ENCODE measurements around the gene MBP. TPM values are rescaled to one million over a fixed set of nuclear protein-coding genes. Genes with fewer than 3 reads are reported as not detected.

MBP gene
- total RNA-seq, 2 experiments from 2014 or later = 13.5 to 28.9 TPM

DNA sequence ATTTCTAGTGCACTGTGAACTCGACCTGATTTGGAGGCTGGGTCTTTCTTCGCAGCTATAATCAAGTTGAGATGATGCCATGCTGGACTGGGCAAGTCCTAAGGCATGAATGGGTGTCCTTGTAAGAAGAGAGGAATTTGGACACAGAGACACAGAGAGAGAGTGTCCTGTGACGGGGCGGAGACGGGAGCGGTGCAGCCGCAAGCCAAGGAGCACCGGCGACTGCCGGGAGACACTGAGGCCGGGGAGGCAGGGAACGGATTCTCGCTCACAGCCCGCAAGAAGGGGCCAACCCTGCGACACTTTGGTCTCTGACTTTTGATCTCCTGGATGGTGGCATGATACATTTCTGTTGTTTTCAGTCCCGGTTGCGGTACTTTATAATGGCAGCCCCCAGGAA, 22.4 kb upstream of the MBP start:
- H3K9me3 ChIP-seq (ENCODE audit: low read length) = no peaks in the 10 kb centered on the region
- ChIA-PET CTCF (ENCODE audit: unreplicated experiment) (no interaction called here), POLR2A (interaction anchor here (0.6 kb wide), 1 partner anchor 23 kb away, joined by 3 read pairs; no protein-coding TSS in a partner anchor)
- BruUV-seq (replicated peaks) = no TSS peak
- H3K4me1 ChIP-seq (ENCODE audit: insufficient read depth, low read length, poor library complexity, severe bottlenecking) = peaks cover 23% of the 10 kb centered on the region
- no peaks in the 10 kb centered on the region for H4K20me1 ChIP-seq (ENCODE audit: insufficient read depth, low read length)
- TF ChIP-seq EZH2phosphoT487 (IDR thresholded peaks at IDR 0.05; ENCODE audit: borderline replicate concordance, low read depth, low read length) = no peak
- TF ChIP-seq, protein P1, sequence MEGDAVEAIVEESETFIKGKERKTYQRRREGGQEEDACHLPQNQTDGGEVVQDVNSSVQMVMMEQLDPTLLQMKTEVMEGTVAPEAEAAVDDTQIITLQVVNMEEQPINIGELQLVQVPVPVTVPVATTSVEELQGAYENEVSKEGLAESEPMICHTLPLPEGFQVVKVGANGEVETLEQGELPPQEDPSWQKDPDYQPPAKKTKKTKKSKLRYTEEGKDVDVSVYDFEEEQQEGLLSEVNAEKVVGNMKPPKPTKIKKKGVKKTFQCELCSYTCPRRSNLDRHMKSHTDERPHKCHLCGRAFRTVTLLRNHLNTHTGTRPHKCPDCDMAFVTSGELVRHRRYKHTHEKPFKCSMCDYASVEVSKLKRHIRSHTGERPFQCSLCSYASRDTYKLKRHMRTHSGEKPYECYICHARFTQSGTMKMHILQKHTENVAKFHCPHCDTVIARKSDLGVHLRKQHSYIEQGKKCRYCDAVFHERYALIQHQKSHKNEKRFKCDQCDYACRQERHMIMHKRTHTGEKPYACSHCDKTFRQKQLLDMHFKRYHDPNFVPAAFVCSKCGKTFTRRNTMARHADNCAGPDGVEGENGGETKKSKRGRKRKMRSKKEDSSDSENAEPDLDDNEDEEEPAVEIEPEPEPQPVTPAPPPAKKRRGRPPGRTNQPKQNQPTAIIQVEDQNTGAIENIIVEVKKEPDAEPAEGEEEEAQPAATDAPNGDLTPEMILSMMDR (conservative IDR thresholded peaks at IDR 0.05; ENCODE audit: low read length) = no peak
- H3K4me3 ChIP-seq (ENCODE audit: low read depth, low read length, poor library complexity, severe bottlenecking) = no peak overlapping the region
- intact Hi-C loops (cut with micrococcal nuclease; ENCODE audit: unreplicated experiment) = no loop called here
- no peaks in the 10 kb centered on the region for H3K79me2 ChIP-seq (ENCODE audit: insufficient read depth, low read depth, low read length)
- H2AFZ ChIP-seq (ENCODE audit: low read length) = no peak overlapping the region
- no peaks in the 10 kb centered on the region for H3K36me3 ChIP-seq (ENCODE audit: insufficient read depth, low read length)
- H3K9me2 ChIP-seq (ENCODE audit: insufficient read depth, low read length) = no peaks in the 10 kb centered on the region
- DNase-seq (ENCODE audit: low spot score) = no peak
- H3K27ac ChIP-seq (ENCODE audit: low read depth, low read length, poor library complexity, severe bottlenecking) = no peak overlapping the region
- H3K4me2 ChIP-seq (ENCODE audit: low read length) = no peak overlapping the region

DNA sequence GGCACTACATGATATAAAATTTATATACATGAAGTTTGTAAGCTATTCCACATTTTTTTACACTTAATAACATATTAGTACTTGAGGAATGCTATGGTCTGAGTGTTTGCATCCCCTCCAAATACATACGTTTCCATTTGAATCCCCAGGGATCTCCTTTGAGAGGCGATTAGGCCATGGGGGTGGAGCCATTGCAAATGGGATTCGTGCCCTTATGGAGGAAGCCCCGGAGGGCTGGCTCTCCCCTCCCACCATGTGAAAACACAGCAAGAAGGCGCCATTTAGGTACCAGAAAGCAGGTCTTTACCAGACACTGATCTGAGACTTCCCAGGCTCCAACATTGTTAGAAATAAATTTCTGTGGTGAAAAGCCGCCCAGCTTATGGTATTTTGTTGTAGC, 20.8 kb upstream of the MBP start:
- H3K4me2 ChIP-seq (ENCODE audit: low read length) = no peak overlapping the region
- H3K79me2 ChIP-seq (ENCODE audit: insufficient read depth, low read depth, low read length) = no peaks in the 10 kb centered on the region
- no peaks in the 10 kb centered on the region for H3K9me2 ChIP-seq (ENCODE audit: insufficient read depth, low read length)
- no peak overlapping the region for H3K4me3 ChIP-seq (ENCODE audit: low read depth, low read length, poor library complexity, severe bottlenecking)
- H4K20me1 ChIP-seq (ENCODE audit: insufficient read depth, low read length) = no peaks in the 10 kb centered on the region
- TF ChIP-seq EZH2phosphoT487 (IDR thresholded peaks at IDR 0.05; ENCODE audit: borderline replicate concordance, low read depth, low read length) = no peak
- TF ChIP-seq, protein P1 (conservative IDR thresholded peaks at IDR 0.05; ENCODE audit: low read length) = no peak
- ChIA-PET POLR2A (interaction anchor here (0.6 kb wide), 1 partner anchor 405 kb away, joined by 4 read pairs; no protein-coding TSS in a partner anchor), CTCF (ENCODE audit: unreplicated experiment) (no interaction called here)
- H2AFZ ChIP-seq (ENCODE audit: low read length) = no peak overlapping the region
- peaks cover 23% of the 10 kb centered on the region for H3K4me1 ChIP-seq (ENCODE audit: insufficient read depth, low read length, poor library complexity, severe bottlenecking)
- H3K9me3 ChIP-seq (ENCODE audit: low read length) = no peaks in the 10 kb centered on the region
- no peaks in the 10 kb centered on the region for H3K36me3 ChIP-seq (ENCODE audit: insufficient read depth, low read length)
- DNase-seq (ENCODE audit: low spot score) = no peak
- H3K27ac ChIP-seq (ENCODE audit: low read depth, low read length, poor library complexity, severe bottlenecking) = no peak overlapping the region
- intact Hi-C loops (cut with micrococcal nuclease; ENCODE audit: unreplicated experiment) = no loop called here
- no TSS peak for BruUV-seq (replicated peaks)

DNA sequence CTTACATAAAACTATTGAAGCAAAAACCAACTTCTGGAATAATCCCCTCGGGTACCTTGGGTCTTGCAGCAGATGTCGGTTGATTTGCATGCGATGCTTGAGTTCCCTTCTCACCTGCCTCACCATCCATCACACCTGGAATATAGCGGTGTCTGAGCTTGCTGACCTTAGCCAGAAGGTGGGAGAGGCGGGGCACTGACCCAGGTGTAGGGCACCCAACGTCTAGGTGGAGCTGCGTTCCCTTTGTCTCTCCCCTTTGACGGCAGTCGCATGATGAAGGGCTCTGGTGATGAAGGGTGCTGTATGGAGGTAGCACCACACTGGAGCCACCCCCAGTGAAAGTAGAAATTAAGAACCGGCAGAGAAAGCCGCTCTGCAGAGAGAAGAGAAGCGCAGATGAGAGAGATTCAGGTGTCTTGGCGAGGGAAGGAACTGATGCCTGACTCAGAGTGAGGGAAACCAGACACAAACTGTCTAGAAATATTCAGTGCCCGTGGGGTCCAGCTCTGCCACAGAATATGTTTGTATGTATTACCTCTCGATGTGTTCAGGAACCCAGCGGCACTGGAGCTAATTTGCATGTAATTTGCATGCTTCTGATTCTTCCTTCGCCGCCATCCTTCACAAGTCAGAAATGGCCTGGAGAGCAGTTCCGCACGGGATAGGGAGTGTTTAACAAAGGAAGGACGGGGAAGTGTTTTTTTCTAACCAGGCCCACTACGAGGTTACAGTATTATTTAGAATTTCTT, 19.4 kb upstream of the MBP start:
- ChIA-PET CTCF (ENCODE audit: unreplicated experiment) (no interaction called here), POLR2A (no interaction called here)
- H3K4me3 ChIP-seq (ENCODE audit: low read depth, low read length, poor library complexity, severe bottlenecking) = peak overlapping the region; percentile 52
- H3K4me1 ChIP-seq (ENCODE audit: insufficient read depth, low read length, poor library complexity, severe bottlenecking) = peaks cover 23% of the 10 kb centered on the region
- H3K9me2 ChIP-seq (ENCODE audit: insufficient read depth, low read length) = no peaks in the 10 kb centered on the region
- peak; percentile 41 for DNase-seq (ENCODE audit: low spot score)
- H3K9me3 ChIP-seq (ENCODE audit: low read length) = no peaks in the 10 kb centered on the region
- BruUV-seq (replicated peaks) = no TSS peak
- no peaks in the 10 kb centered on the region for H3K36me3 ChIP-seq (ENCODE audit: insufficient read depth, low read length)
- no peaks in the 10 kb centered on the region for H3K79me2 ChIP-seq (ENCODE audit: insufficient read depth, low read depth, low read length)
- no peak for TF ChIP-seq EZH2phosphoT487 (IDR thresholded peaks at IDR 0.05; ENCODE audit: borderline replicate concordance, low read depth, low read length)
- TF ChIP-seq, protein P1 (conservative IDR thresholded peaks at IDR 0.05; ENCODE audit: low read length) = no peak
- H2AFZ ChIP-seq (ENCODE audit: low read length) = peak overlapping the region; percentile 36; the same call in 1 of the 2 replicates
- H3K27ac ChIP-seq (ENCODE audit: low read depth, low read length, poor library complexity, severe bottlenecking) = no peak overlapping the region
- H3K4me2 ChIP-seq (ENCODE audit: low read length) = peak overlapping the region; percentile 72
- no peaks in the 10 kb centered on the region for H4K20me1 ChIP-seq (ENCODE audit: insufficient read depth, low read length)
- intact Hi-C loops (cut with micrococcal nuclease; ENCODE audit: unreplicated experiment) = no loop called here

All from OCI-LY7 (cell line).